H1 (cell line): ENCODE measurements around the gene PTGIR. TPM values are rescaled to one million over a fixed set of nuclear protein-coding genes. Genes with fewer than 3 reads are reported as not detected.

Experiments
- CTCF ChIA-PET: fragments of 300-600 bp; sonication (Branson Sonifier 250); formaldehyde crosslinking; loops from one replicate; lab custom pipeline; 2021; ENCODE audit not compliant: partially characterized antibody; lab: Charles Lee
- POLR2A ChIA-PET: fragments of 300-600 bp; sonication (Branson Sonifier 250); formaldehyde crosslinking; loops from one replicate; lab custom pipeline; 2021; ENCODE audit warnings: inconsistent platforms; ENCODE audit not compliant: partially characterized antibody; lab: Charles Lee
- DNase-seq, 2 experiments: peaks; one replicate each; pipeline versions ENCODE4 v3.0.0 to v3.0.0-alpha.2; 2010 to 2022; ENCODE audit warnings: low spot score in 2 of 2, low read depth in 1 of 2, mixed read lengths in 1 of 2
- FAIRE-seq: peaks from 2 replicates; lab custom pipeline; 2011; peaks lifted over from hg19 to GRCh38; lab: Jason Lieb, UNC
- H2AFZ ChIP-seq: 2 replicates; pipeline ENCODE4 v1.8.1; 2012; ENCODE audit warnings: low read length, inconsistent platforms
- H2AK5ac ChIP-seq: 2 replicates; pipeline ENCODE4 v1.6.1; 2013; ENCODE audit warnings: low read depth, low read length
- H2BK120ac ChIP-seq: replicated peaks from 2 replicates; pipeline ENCODE3; 2013; ENCODE audit warnings: low read depth, low read length, inconsistent platforms
- H2BK12ac ChIP-seq: 2 replicates; pipeline ENCODE4 v1.6.1; 2013; ENCODE audit warnings: low read depth, low read length
- H2BK15ac ChIP-seq: 2 replicates; pipeline ENCODE4 v1.6.1; 2013; ENCODE audit warnings: low read length
- H2BK20ac ChIP-seq: 2 replicates; pipeline ENCODE4 v1.6.1; 2013; ENCODE audit warnings: low read length
- H2BK5ac ChIP-seq: 2 replicates; pipeline ENCODE4 v1.6.1; 2013; ENCODE audit warnings: low read depth, low read length
- H3K14ac ChIP-seq: 2 replicates; pipeline ENCODE4 v1.6.1; 2013; ENCODE audit warnings: inconsistent platforms; ENCODE audit not compliant: insufficient read length
- H3K18ac ChIP-seq: 2 replicates; pipeline ENCODE4 v1.6.1; 2013; ENCODE audit warnings: low read length; ENCODE audit errors: extremely low read depth
- H3K23ac ChIP-seq: 2 replicates; pipeline ENCODE4 v1.6.1; 2013; ENCODE audit warnings: inconsistent platforms; ENCODE audit not compliant: insufficient read length
- H3K23me2 ChIP-seq: 2 replicates; pipeline ENCODE4 v1.6.1; 2013; ENCODE audit warnings: low read depth, low read length
- H3K27ac ChIP-seq: 2 replicates; pipeline ENCODE4 v1.6.1; 2011; ENCODE audit warnings: low read depth, low read length, inconsistent platforms
- H3K27me3 ChIP-seq, 4 experiments: replicated peaks in 1 of 4; 1 replicate in 1 of 4; 2 replicates in 3 of 4; pipeline versions ENCODE4 v1.6.1 to v1.8.1; 2011 to 2013; ENCODE audit warnings: low read length in 3 of 4, mild to moderate bottlenecking in 3 of 4, inconsistent platforms in 2 of 4, mixed read lengths in 2 of 4, moderate library complexity in 1 of 4; ENCODE audit not compliant: control insufficient read depth in 3 of 4, insufficient read depth in 3 of 4; ENCODE audit errors: extremely low read depth in 1 of 4
- H3K36me3 ChIP-seq, 4 experiments: 2 replicates each; pipeline versions ENCODE4 v1.6.1 to v1.8.1; 2011 to 2013; ENCODE audit warnings: mild to moderate bottlenecking in 4 of 4, low read length in 3 of 4, moderate library complexity in 2 of 4, control low read depth in 1 of 4, inconsistent platforms in 1 of 4; ENCODE audit not compliant: insufficient read depth in 4 of 4, control insufficient read depth in 2 of 4
- H3K4ac ChIP-seq: replicated peaks from 2 replicates; pipeline ENCODE3; 2013; ENCODE audit warnings: low read length, low read depth, mixed read lengths, inconsistent platforms; ENCODE audit not compliant: insufficient read length
- H3K4me1 ChIP-seq, 4 experiments: replicated peaks in 1 of 4; 1 replicate in 1 of 4; 2 replicates in 3 of 4; pipeline versions ENCODE4 v1.6.1 to v1.8.1; 2011 to 2013; ENCODE audit warnings: low read length in 3 of 4, inconsistent platforms in 2 of 4, mixed read lengths in 1 of 4; ENCODE audit not compliant: insufficient read depth in 4 of 4, control insufficient read depth in 3 of 4
- H3K4me2 ChIP-seq, 2 experiments: 2 replicates each; pipeline versions ENCODE4 v1.6.1 to v1.8.1; 2011 to 2013; ENCODE audit warnings: low read depth in 2 of 2, low read length in 2 of 2, control low read depth in 1 of 2, inconsistent platforms in 1 of 2, mild to moderate bottlenecking in 1 of 2; ENCODE audit not compliant: insufficient read depth in 1 of 2
- H3K4me3 ChIP-seq, 4 experiments: fragments of 200-600, 300-600 bp in 1 of 4; sonication (generic), shearing (Covaris generic), sonication (Bioruptor Twin) in 1 of 4; 2 replicates each; pipeline versions ENCODE4 v1.5.1 to v1.8.1; 2011 to 2016; ENCODE audit warnings: low read length in 4 of 4, low read depth in 3 of 4, control low read depth in 2 of 4, inconsistent platforms in 2 of 4, mild to moderate bottlenecking in 2 of 4, mixed read lengths in 1 of 4, moderate library complexity in 1 of 4; ENCODE audit not compliant: insufficient read depth in 2 of 4; ENCODE audit errors: extremely low read depth in 1 of 4
- H3K56ac ChIP-seq: replicated peaks from 2 replicates; pipeline ENCODE3; 2013; ENCODE audit warnings: low read depth, mild to moderate bottlenecking, mixed read lengths, low read length, inconsistent platforms; ENCODE audit not compliant: insufficient read length
- H3K79me1 ChIP-seq: 2 replicates; pipeline ENCODE4 v1.6.1; 2013; ENCODE audit warnings: low read depth, low read length, control low read depth
- H3K79me2 ChIP-seq, 2 experiments: 2 replicates each; pipeline versions ENCODE4 v1.6.1 to v1.8.1; 2012 to 2013; ENCODE audit warnings: low read length in 2 of 2, mild to moderate bottlenecking in 2 of 2, inconsistent platforms in 1 of 2; ENCODE audit not compliant: insufficient read depth in 2 of 2, control insufficient read depth in 1 of 2
- H3K9ac ChIP-seq, 4 experiments: replicated peaks in 1 of 4; 1 replicate in 1 of 4; 2 replicates in 3 of 4; pipeline versions ENCODE4 v1.6.1 to v1.8.1; 2011 to 2013; ENCODE audit warnings: low read depth in 3 of 4, low read length in 3 of 4, control low read depth in 2 of 4, mild to moderate bottlenecking in 2 of 4, moderate library complexity in 2 of 4, inconsistent platforms in 1 of 4; ENCODE audit errors: extremely low read depth in 1 of 4
- H3K9me3 ChIP-seq, 2 experiments: 2 replicates each; pipeline versions ENCODE4 v1.6.1 to v1.8.1; 2012 to 2013; ENCODE audit warnings: mild to moderate bottlenecking in 2 of 2, moderate library complexity in 2 of 2, control low read depth in 1 of 2, inconsistent platforms in 1 of 2, low read depth in 1 of 2, low read length in 1 of 2, mixed read lengths in 1 of 2; ENCODE audit not compliant: insufficient read depth in 2 of 2
- H4K20me1 ChIP-seq, 2 experiments: replicated peaks in 1 of 2; 2 replicates each; pipeline versions ENCODE3 to v1.8.1; 2011 to 2013; ENCODE audit warnings: inconsistent platforms in 2 of 2, low read length in 2 of 2, mild to moderate bottlenecking in 1 of 2; ENCODE audit not compliant: insufficient read depth in 2 of 2, control insufficient read depth in 1 of 2
- H4K5ac ChIP-seq: 2 replicates; pipeline ENCODE4 v1.6.1; 2013; ENCODE audit warnings: low read length, low read depth, mixed read lengths, inconsistent platforms; ENCODE audit not compliant: insufficient read length
- H4K8ac ChIP-seq: 2 replicates; pipeline ENCODE4 v1.8.0; 2013; ENCODE audit warnings: mild to moderate bottlenecking, moderate library complexity, low read length, inconsistent platforms; ENCODE audit not compliant: insufficient read depth; ENCODE audit errors: extremely low read depth
- H4K91ac ChIP-seq: replicated peaks from 2 replicates; pipeline ENCODE3; 2013; ENCODE audit warnings: low read length, mixed read lengths, inconsistent platforms; ENCODE audit not compliant: insufficient read length
- ATF2 ChIP-seq: IDR thresholded peaks from 2 replicates; pipeline ENCODE4 v1.6.1; 2012; ENCODE audit warnings: low read length, inconsistent platforms
- BCL11A ChIP-seq, 2 experiments: IDR thresholded peaks; one replicate each; pipeline ENCODE4 v1.6.1; 2011; ENCODE audit warnings: low read depth in 2 of 2, low read length in 2 of 2, mild to moderate bottlenecking in 2 of 2
- CBX8 ChIP-seq: fragments of 300-800, 300-1000 bp; sonication (generic); IDR thresholded peaks from 2 replicates; pipeline ENCODE4 v1.7.1; 2016; ENCODE audit warnings: low read depth, low read length, borderline replicate concordance
- HDAC2 ChIP-seq, 2 experiments: fragments of 300-600 bp in 1 of 2; sonication (generic) in 1 of 2; IDR thresholded peaks; 2 replicates each; pipeline ENCODE4 v1.6.1; 2011 to 2012; ENCODE audit warnings: low read depth in 2 of 2, low read length in 2 of 2, mild to moderate bottlenecking in 2 of 2, moderate library complexity in 2 of 2, borderline replicate concordance in 1 of 2, inconsistent platforms in 1 of 2
- POLR2A ChIP-seq, 2 experiments: IDR thresholded peaks; 1 replicate in 1 of 2; 2 replicates in 1 of 2; pipeline ENCODE4 v1.6.1; 2011; ENCODE audit warnings: low read depth in 2 of 2, low read length in 2 of 2, mild to moderate bottlenecking in 2 of 2; ENCODE audit errors: control extremely low read depth in 1 of 2
- POLR2AphosphoS5 ChIP-seq: IDR thresholded peaks from 2 replicates; pipeline ENCODE4 v1.6.1; 2011; ENCODE audit warnings: low read depth, low read length
- RBBP5 ChIP-seq: IDR thresholded peaks from 2 replicates; pipeline ENCODE4 v1.7.1; 2012; ENCODE audit warnings: low read depth, mild to moderate bottlenecking, inconsistent platforms, low read length, moderate library complexity, borderline replicate concordance
- SRF ChIP-seq: IDR thresholded peaks from 2 replicates; pipeline ENCODE4 v1.6.1; 2011; ENCODE audit warnings: mild to moderate bottlenecking, low read depth, low read length, moderate library complexity
- USF2 ChIP-seq: IDR thresholded peaks from 2 replicates; pipeline ENCODE4 v1.6.1; 2011; ENCODE audit warnings: low read length, improper control_type of control experiment
- ZNF274 ChIP-seq: IDR thresholded peaks from 2 replicates; pipeline ENCODE4 v1.7.0; 2012; ENCODE audit warnings: low read length, borderline replicate concordance; ENCODE audit errors: extremely low read depth
- WGBS, 2 experiments: shearing (Covaris generic) in 1 of 2; methylation state at CpG; one replicate each; pipeline versions ENCODE4 v1.1.6 to v1.1.7; 2013 to 2015; ENCODE audit warnings: low lambda C conversion rate in 2 of 2, mixed read lengths in 2 of 2, inconsistent platforms in 1 of 2, low coverage in 1 of 2, missing lambda C conversion rate in 1 of 2; ENCODE audit not compliant: insufficient replicate concordance in 2 of 2, insufficient coverage in 1 of 2, insufficient read length in 1 of 2; ENCODE audit errors: extremely low coverage in 1 of 2, missing lambda C conversion rate in 1 of 2; 5-methylcytosine and 5-hydroxymethylcytosine counted together
- polyA plus RNA-seq, 7 experiments: library from polyadenylated mRNA; depleted of rRNA in 3 of 7; stranded (reverse) in 5 of 7; unstranded in 2 of 7; fragments of >200 nt in 5 of 7; fragments of 200-250 nt in 2 of 7; gene quantifications; 1 replicate in 5 of 7; 2 replicates in 1 of 7; 4 replicates in 1 of 7; pipeline versions ENCODE4 v1.2.1 to v1.2.3, GENCODE V29; 2011 to 2013; ENCODE audit warnings: missing spikeins in 2 of 7, mixed read lengths in 2 of 7
- total RNA-seq: library from RNA; stranded (reverse); fragmentation: NEBNext Ultra II Directional; extraction: Animal tissue kit (Norgen Biotek cat#: 25700); gene quantifications from 2 replicates; pipeline ENCODE4 v1.2.1, GENCODE V29; 2021

The PTGIR gene
- total and polyA plus RNA-seq, 2 of the 8 experiments (the other 6 are each of a cell fraction or from before 2014, with no cell fraction given), result 0.15 TPM; not detected in 1

GRCh38 chr19:46574533-46574932 is 50.4 kb downstream of the PTGIR start:
- Histone ChIP-seq H4K20me1 (no peaks in the 10 kb centered on the region), H3K9ac (no peak overlapping the region), H2BK5ac (no peak overlapping the region), H2BK20ac (no peak overlapping the region), H2AK5ac (no peak overlapping the region), H3K27ac (no peak overlapping the region), H3K23ac (no peak overlapping the region), H2BK12ac (no peak overlapping the region), H4K91ac (no peak overlapping the region), H2BK15ac (no peak overlapping the region), H3K4ac (no peak overlapping the region), H3K18ac (no peak overlapping the region), H4K5ac (no peak overlapping the region), H3K36me3 (no peaks in the 10 kb centered on the region), H3K79me2 (no peaks in the 10 kb centered on the region), H3K9me3 (no peaks in the 10 kb centered on the region), H4K8ac (no peak overlapping the region), H3K79me1 (no peaks in the 10 kb centered on the region), H3K56ac (no peak overlapping the region), H2AFZ (peak overlapping the region; percentile 76; the same call in 1 of the 2 replicates), H3K14ac (no peak overlapping the region), H3K23me2 (no peaks in the 10 kb centered on the region), H2BK120ac (no peak overlapping the region), H3K27me3 (no peaks in the 10 kb centered on the region; a peak in 1 of 7 replicates), H3K4me2 (no peak overlapping the region), H3K4me1 (no peaks in the 10 kb centered on the region; a peak in 2 of 7 replicates), H3K4me3 (no peak overlapping the region)
- ChIA-PET POLR2A (interaction anchor here (1.0 to 1.2 kb wide), 2 partner anchors 26 to 45 kb away, joined by 3 read pairs; no protein-coding TSS in a partner anchor), CTCF (interaction anchor here (1.4 to 3.6 kb wide), 2 partner anchors 31 to 45 kb away, joined by 4 to 20 read pairs; no protein-coding TSS in a partner anchor)
- DNase-seq (no peak), FAIRE-seq (no peak)
- TF ChIP-seq POLR2A (IDR thresholded peaks at IDR 0.05; ENCODE audit: control extremely low read depth in 1 of 2, low read depth in 2 of 2, low read length in 2 of 2), result no peak
- TF ChIP-seq ZNF274, result no peak
- TF ChIP-seq POLR2AphosphoS5, result no peak
- no peak for TF ChIP-seq HDAC2 (IDR thresholded peaks at IDR 0.05; ENCODE audit: borderline replicate concordance in 1 of 2, low read depth in 2 of 2, low read length in 2 of 2)
- no peak for TF ChIP-seq RBBP5
- no peak for TF ChIP-seq SRF
- TF ChIP-seq CBX8, result no peak
- TF ChIP-seq ATF2, result no peak
- TF ChIP-seq BCL11A (IDR thresholded peaks at IDR 0.05; ENCODE audit: low read depth in 2 of 2, low read length in 2 of 2), result no peak
- TF ChIP-seq USF2, result no peak
- WGBS, 2 experiments, result 87% methylated on average over 11 of the region's 11 CpGs; no CpG with 5 or more reads in 1 of the 2 experiments
